Lower leg skin (tissue), 3 donors: ENCODE results near the gene TCAP.

ENCODE experiments used
- POLR2A ChIP-seq, 2 donors: fragments of 450-650 bp; IDR thresholded peaks; one replicate each; pipeline ENCODE4 v1.6.1; 2016 to 2017; ENCODE audit warnings: antibody characterized with exemption in 2 of 2, mild to moderate bottlenecking in 1 of 2, moderate library complexity in 1 of 2
- TF ChIP-seq, protein P1 (sequence below), 3 donors: fragments of 450-650 bp; IDR thresholded peaks; one replicate each; pipeline ENCODE4 v1.5.1; 2016; ENCODE audit warnings: antibody characterized with exemption in 3 of 3, mild to moderate bottlenecking in 3 of 3, moderate library complexity in 2 of 3

DNA sequence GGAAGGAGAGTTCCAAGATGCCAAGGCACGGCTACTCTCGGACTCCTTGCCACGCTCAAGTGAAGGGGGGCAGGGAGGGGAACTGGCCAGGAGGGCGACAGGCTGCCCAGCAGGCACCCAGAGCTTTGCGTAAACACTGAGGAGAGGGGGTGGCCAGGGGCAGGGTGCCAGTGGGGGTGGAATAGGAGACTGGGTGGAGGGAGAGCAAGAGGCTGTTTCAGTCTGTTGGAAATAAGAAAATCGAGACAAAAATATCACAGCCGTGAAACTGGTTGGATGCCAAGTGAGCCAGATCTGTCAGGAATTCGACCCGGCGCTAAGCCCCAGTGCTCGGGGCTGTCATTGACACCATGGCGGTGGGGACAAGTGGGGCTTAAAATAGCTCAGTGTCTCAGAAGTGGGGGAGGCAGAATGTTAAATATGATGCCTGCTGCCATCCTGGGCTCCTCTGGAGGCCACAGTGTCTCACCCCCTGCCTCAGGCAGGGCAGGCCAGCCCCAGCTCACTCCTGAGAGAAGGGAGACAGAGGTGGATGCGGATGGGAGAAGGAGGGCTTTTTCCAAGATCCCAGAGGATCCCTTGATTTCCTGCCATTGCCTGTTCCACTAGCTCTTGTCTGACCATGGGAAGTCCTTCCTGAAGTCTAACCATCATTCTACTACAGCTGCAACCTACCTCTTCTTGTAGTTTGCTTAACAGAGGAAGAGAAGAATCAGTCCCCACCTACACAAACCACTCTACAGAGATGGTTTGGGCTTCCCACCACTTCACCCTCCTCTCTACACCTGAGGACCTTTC lies 12.6 kb downstream of the TCAP start:
- TF ChIP-seq, protein P1, sequence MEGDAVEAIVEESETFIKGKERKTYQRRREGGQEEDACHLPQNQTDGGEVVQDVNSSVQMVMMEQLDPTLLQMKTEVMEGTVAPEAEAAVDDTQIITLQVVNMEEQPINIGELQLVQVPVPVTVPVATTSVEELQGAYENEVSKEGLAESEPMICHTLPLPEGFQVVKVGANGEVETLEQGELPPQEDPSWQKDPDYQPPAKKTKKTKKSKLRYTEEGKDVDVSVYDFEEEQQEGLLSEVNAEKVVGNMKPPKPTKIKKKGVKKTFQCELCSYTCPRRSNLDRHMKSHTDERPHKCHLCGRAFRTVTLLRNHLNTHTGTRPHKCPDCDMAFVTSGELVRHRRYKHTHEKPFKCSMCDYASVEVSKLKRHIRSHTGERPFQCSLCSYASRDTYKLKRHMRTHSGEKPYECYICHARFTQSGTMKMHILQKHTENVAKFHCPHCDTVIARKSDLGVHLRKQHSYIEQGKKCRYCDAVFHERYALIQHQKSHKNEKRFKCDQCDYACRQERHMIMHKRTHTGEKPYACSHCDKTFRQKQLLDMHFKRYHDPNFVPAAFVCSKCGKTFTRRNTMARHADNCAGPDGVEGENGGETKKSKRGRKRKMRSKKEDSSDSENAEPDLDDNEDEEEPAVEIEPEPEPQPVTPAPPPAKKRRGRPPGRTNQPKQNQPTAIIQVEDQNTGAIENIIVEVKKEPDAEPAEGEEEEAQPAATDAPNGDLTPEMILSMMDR (IDR thresholded peaks at IDR 0.05): no peak
- no peak for TF ChIP-seq POLR2A (IDR thresholded peaks at IDR 0.05)
